ENCODE results near the gene TAB2. TPM values are rescaled to one million over a fixed set of nuclear protein-coding genes. Genes with fewer than 3 reads are reported as not detected.

Gene TAB2
- total and polyA plus RNA-seq, 2 of the 8 experiments (the other 6 are each of a cell fraction or from before 2014, with no cell fraction given) = 40.4 to 63.0 TPM

- TF ChIP-seq CTCF (IDR thresholded peaks at IDR 0.05; ENCODE audit: control extremely low read depth in 1 of 3, insufficient read depth in 1 of 3, low read depth in 1 of 3, low read length in 3 of 3) = no peak
Observed at GRCh38 chr6:149395185-149395584, 77.7 kb downstream of the TAB2 start (continued).
